ENCODE data around the gene TAPBPL. TPM values are rescaled to one million over a fixed set of nuclear protein-coding genes. Genes with fewer than 3 reads are reported as not detected.

The TAPBPL gene
- total and polyA plus RNA-seq, 2 donors from 2014 or later = 34.5 to 44.7 TPM

- FAIRE-seq (no peak), DNase-seq (no peak)
- Histone ChIP-seq H3K9ac (ENCODE audit: low read length in 3 of 3) (no peak overlapping the region), H3K4me3 (ENCODE audit: low read length in 3 of 3) (no peak overlapping the region), H3K27me3 (ENCODE audit: control insufficient read depth, insufficient read depth, low read length) (no peaks in the 10 kb centered on the region), H3K4me1 (ENCODE audit: control insufficient read depth in 2 of 3, insufficient read depth in 2 of 3, low read depth in 1 of 3, low read length in 3 of 3) (peaks cover 0 to 2% (median 0%) of the 10 kb centered on the region in 3 donors), H3K36me3 (ENCODE audit: control insufficient read depth in 2 of 3, insufficient read depth in 3 of 3, low read length in 3 of 3) (peaks cover 2 to 45% (median 18%) of the 10 kb centered on the region in 3 donors), H3K9me3 (ENCODE audit: control insufficient read depth in 2 of 3, insufficient read depth in 1 of 3, low read length in 3 of 3) (no peaks in the 10 kb centered on the region), H3K27ac (ENCODE audit: low read depth in 2 of 2, low read length in 2 of 2) (no peak overlapping the region)
- no peak for TF ChIP-seq CTCF (IDR thresholded peaks at IDR 0.05; ENCODE audit: borderline replicate concordance, extremely low read depth, insufficient read depth)
- intact Hi-C loops (cut with DNase I) = loop anchor here (10.0 kb wide), 1 partner anchor 48 kb away; no protein-coding TSS in a partner anchor
Measured at GRCh38 chr12:6463216-6463615, 11.4 kb downstream of the TAPBPL start.

- Histone ChIP-seq H3K27ac (ENCODE audit: low read depth in 2 of 2, low read length in 2 of 2) (no peak overlapping the region), H3K4me3 (ENCODE audit: low read length in 3 of 3) (no peak overlapping the region), H3K9ac (ENCODE audit: low read length in 3 of 3) (no peak overlapping the region), H3K9me3 (ENCODE audit: control insufficient read depth in 2 of 3, insufficient read depth in 1 of 3, low read length in 3 of 3) (no peaks in the 10 kb centered on the region), H3K36me3 (ENCODE audit: control insufficient read depth in 2 of 3, insufficient read depth in 3 of 3, low read length in 3 of 3) (peaks cover 2 to 41% (median 13%) of the 10 kb centered on the region in 3 donors), H3K27me3 (ENCODE audit: control insufficient read depth, insufficient read depth, low read length) (no peaks in the 10 kb centered on the region), H3K4me1 (ENCODE audit: control insufficient read depth in 2 of 3, insufficient read depth in 2 of 3, low read depth in 1 of 3, low read length in 3 of 3) (peaks cover 0 to 2% (median 0%) of the 10 kb centered on the region in 3 donors)
- FAIRE-seq = no peak
- no peak for TF ChIP-seq CTCF (IDR thresholded peaks at IDR 0.05; ENCODE audit: borderline replicate concordance, extremely low read depth, insufficient read depth)
- no peak for DNase-seq
- intact Hi-C loops (cut with DNase I) = loop anchor here (10.0 kb wide), 1 partner anchor 49 kb away; no protein-coding TSS in a partner anchor
Measured at GRCh38 chr12:6463858-6464257, 12.0 kb downstream of the TAPBPL start.

GRCh38 chr12:6464531-6464930, 12.7 kb downstream of the TAPBPL start:
- no peak for TF ChIP-seq CTCF (IDR thresholded peaks at IDR 0.05; ENCODE audit: borderline replicate concordance, extremely low read depth, insufficient read depth)
- no peaks in the 10 kb centered on the region for H3K9me3 ChIP-seq (ENCODE audit: control insufficient read depth in 2 of 3, insufficient read depth in 1 of 3, low read length in 3 of 3)
- peaks cover 2 to 36% (median 11%) of the 10 kb centered on the region in 3 donors for H3K36me3 ChIP-seq (ENCODE audit: control insufficient read depth in 2 of 3, insufficient read depth in 3 of 3, low read length in 3 of 3)
- H3K9ac ChIP-seq (ENCODE audit: low read length in 3 of 3) = no peak overlapping the region
- H3K4me3 ChIP-seq (ENCODE audit: low read length in 3 of 3) = no peak overlapping the region
- DNase-seq = no peak
- FAIRE-seq = no peak
- H3K27ac ChIP-seq (ENCODE audit: low read depth in 2 of 2, low read length in 2 of 2) = no peak overlapping the region
- intact Hi-C loops (cut with DNase I) = loop anchor here (10.0 kb wide), 1 partner anchor 50 kb away; no protein-coding TSS in a partner anchor
- peaks cover under 1 to 8% (median 3%) of the 10 kb centered on the region in 3 donors for H3K4me1 ChIP-seq (ENCODE audit: control insufficient read depth in 2 of 3, insufficient read depth in 2 of 3, low read depth in 1 of 3, low read length in 3 of 3)
- H3K27me3 ChIP-seq (ENCODE audit: control insufficient read depth, insufficient read depth, low read length) = no peaks in the 10 kb centered on the region
